Smooth muscle cell (in vitro differentiated cells): Measurements from ENCODE around the gene LLPH. TPM values are rescaled to one million over a fixed set of nuclear protein-coding genes. Genes with fewer than 3 reads are reported as not detected.
A peak's percentile ranks its signal among the peaks of the same experiment; 100 is the strongest.

Experiments used
- DNase-seq: peaks from one replicate; lab custom pipeline; 2025; ENCODE audit not compliant: unreplicated experiment; lab: John Stamatoyannopoulos, UW
- H2AFZ ChIP-seq: fragments of 200-600 bp; sonication (generic); 2 replicates; pipeline ENCODE4 v1.6.0; 2016; ENCODE audit warnings: antibody characterized with exemption, low read depth, mild to moderate bottlenecking
- H3F3A ChIP-seq: fragments of 200-600 bp; sonication (generic); 2 replicates; pipeline ENCODE4 v1.6.0; 2017; ENCODE audit warnings: antibody characterized with exemption, low read depth
- H3K27ac ChIP-seq: fragments of 200-600 bp; sonication (generic); 2 replicates; pipeline ENCODE4 v1.5.1; 2016; ENCODE audit warnings: low read depth, mild to moderate bottlenecking
- H3K27me3 ChIP-seq: fragments of 200-600 bp; sonication (generic); 2 replicates; pipeline ENCODE4 v1.6.1; 2016; ENCODE audit warnings: low read depth, mild to moderate bottlenecking
- H3K36me3 ChIP-seq: fragments of 200-600 bp; sonication (generic); 2 replicates; pipeline ENCODE4 v1.5.1; 2016; ENCODE audit warnings: low read depth
- H3K4me1 ChIP-seq: fragments of 200-600 bp; sonication (generic); 2 replicates; pipeline ENCODE4 v1.5.1; 2016; ENCODE audit warnings: low read depth
- H3K4me2 ChIP-seq: fragments of 200-600 bp; sonication (generic); 2 replicates; pipeline ENCODE4 v1.6.0; 2016; ENCODE audit warnings: mild to moderate bottlenecking
- H3K4me3 ChIP-seq: fragments of 200-600 bp; sonication (generic); 2 replicates; pipeline ENCODE4 v1.5.1; 2016; ENCODE audit warnings: mild to moderate bottlenecking
- H3K79me2 ChIP-seq: fragments of 200-600 bp; sonication (generic); 2 replicates; pipeline ENCODE4 v1.6.0; 2016; ENCODE audit warnings: low read depth, mild to moderate bottlenecking
- H3K9ac ChIP-seq: fragments of 200-600 bp; sonication (generic); 2 replicates; pipeline ENCODE4 v1.6.0; 2016; ENCODE audit warnings: low read depth
- H3K9me3 ChIP-seq: fragments of 200-600 bp; sonication (generic); replicated peaks from 2 replicates; pipeline ENCODE4 v1.5.1; 2016; ENCODE audit warnings: low read depth
- H4K20me1 ChIP-seq: fragments of 200-600 bp; sonication (generic); 2 replicates; pipeline ENCODE4 v1.6.0; 2016; ENCODE audit warnings: low read depth
- WGBS: methylation state at CpG from one replicate; pipeline ENCODE4 v1.1.7; 2016; ENCODE audit warnings: low lambda C conversion rate; 5-methylcytosine and 5-hydroxymethylcytosine counted together
- polyA plus RNA-seq: library from polyadenylated mRNA; unstranded; fragments of >200 nt; fragmentation: Nextera tagmentation; extraction: Ambion mirVana; gene quantifications from 2 replicates; pipeline ENCODE4 v1.2.1, GENCODE V29; 2016
- total RNA-seq: library from RNA; depleted of rRNA; stranded (reverse); fragments of >200 nt; gene quantifications from 2 replicates; pipeline ENCODE4 v1.2.3, GENCODE V29; 2014
- TF ChIP-seq, protein P1 (sequence below): fragments of 200-600 bp; sonication (generic); IDR thresholded peaks from 2 replicates; pipeline ENCODE4 v1.5.1; 2017; ENCODE audit warnings: borderline replicate concordance, mild to moderate bottlenecking, antibody characterized with exemption; ENCODE audit not compliant: insufficient read depth, poor library complexity, severe bottlenecking

The LLPH gene
- total and polyA plus RNA-seq, 2 experiments from 2014 or later, result 9.2 to 33.1 TPM

DNA sequence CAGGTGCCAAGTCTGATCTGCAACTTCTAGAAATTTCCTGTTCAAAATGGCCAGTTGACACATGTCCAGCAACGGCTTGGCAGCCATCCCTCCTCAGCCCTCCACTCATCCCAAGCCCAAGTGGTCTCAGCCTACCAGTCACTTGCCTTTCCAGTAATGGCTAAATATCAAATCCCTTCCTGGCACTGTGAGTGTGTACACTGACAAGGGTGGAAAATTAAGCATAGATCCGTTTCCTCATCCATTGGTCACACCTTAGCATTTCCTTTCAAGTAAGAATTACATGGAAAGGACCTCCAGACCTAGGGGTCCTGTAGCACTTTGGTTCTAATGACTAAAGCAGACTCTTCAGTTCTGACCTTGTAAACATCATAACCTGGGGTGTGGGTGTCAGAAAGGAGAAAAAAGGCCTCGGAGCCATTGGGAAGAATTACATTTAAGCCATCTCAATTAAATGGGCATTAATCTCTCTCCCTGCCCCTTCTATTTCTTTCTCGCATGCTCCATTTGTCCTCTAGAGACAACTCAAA lies 15.4 kb downstream of the LLPH start:
- H4K20me1 ChIP-seq, result no peaks in the 10 kb centered on the region
- 91% methylated on average over 4 of the region's 4 CpGs for WGBS
- H3K9ac ChIP-seq, result no peak overlapping the region
- peaks cover 10% of the 10 kb centered on the region for H3K4me1 ChIP-seq
- H3K27ac ChIP-seq, result no peak overlapping the region
- TF ChIP-seq, protein P1, sequence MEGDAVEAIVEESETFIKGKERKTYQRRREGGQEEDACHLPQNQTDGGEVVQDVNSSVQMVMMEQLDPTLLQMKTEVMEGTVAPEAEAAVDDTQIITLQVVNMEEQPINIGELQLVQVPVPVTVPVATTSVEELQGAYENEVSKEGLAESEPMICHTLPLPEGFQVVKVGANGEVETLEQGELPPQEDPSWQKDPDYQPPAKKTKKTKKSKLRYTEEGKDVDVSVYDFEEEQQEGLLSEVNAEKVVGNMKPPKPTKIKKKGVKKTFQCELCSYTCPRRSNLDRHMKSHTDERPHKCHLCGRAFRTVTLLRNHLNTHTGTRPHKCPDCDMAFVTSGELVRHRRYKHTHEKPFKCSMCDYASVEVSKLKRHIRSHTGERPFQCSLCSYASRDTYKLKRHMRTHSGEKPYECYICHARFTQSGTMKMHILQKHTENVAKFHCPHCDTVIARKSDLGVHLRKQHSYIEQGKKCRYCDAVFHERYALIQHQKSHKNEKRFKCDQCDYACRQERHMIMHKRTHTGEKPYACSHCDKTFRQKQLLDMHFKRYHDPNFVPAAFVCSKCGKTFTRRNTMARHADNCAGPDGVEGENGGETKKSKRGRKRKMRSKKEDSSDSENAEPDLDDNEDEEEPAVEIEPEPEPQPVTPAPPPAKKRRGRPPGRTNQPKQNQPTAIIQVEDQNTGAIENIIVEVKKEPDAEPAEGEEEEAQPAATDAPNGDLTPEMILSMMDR, result no peak
- no peaks in the 10 kb centered on the region for H3K36me3 ChIP-seq
- DNase-seq, result no peak
- no peaks in the 10 kb centered on the region for H3F3A ChIP-seq
- no peak overlapping the region for H3K4me2 ChIP-seq
- H3K27me3 ChIP-seq, result no peaks in the 10 kb centered on the region
- H3K9me3 ChIP-seq, result no peaks in the 10 kb centered on the region
- no peaks in the 10 kb centered on the region for H3K79me2 ChIP-seq
- no peak overlapping the region for H3K4me3 ChIP-seq
- no peak overlapping the region for H2AFZ ChIP-seq

DNA sequence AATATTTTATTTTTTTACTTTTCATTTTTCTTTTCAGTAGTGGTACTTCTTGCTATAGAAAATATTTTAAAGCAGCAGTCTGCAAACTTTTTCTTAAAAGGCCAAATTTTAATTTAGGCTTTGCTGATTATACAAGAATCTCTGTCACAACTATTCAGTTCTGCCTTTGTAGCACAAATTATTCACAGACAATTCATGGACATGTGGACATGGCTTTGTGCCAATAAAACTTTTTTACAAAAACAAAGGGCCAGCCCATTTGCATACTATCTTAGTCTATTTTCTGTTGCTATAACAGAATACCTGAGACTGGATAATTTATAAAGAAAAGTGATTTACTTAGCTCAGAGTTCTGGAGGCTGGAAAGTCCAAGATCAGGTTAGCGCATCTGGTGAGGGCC lies 17.1 kb downstream of the LLPH start:
- Histone ChIP-seq H3K36me3 (no peaks in the 10 kb centered on the region), H3K4me1 (peaks cover 10% of the 10 kb centered on the region), H2AFZ (no peak overlapping the region), H4K20me1 (no peaks in the 10 kb centered on the region), H3F3A (no peaks in the 10 kb centered on the region), H3K4me2 (no peak overlapping the region), H3K27ac (no peak overlapping the region), H3K9me3 (no peaks in the 10 kb centered on the region), H3K79me2 (no peaks in the 10 kb centered on the region), H3K9ac (no peak overlapping the region), H3K27me3 (no peaks in the 10 kb centered on the region), H3K4me3 (no peak overlapping the region)
- 97% methylated on average over 1 of the region's 1 CpG for WGBS
- no peak for DNase-seq
- TF ChIP-seq, protein P1, result no peak

DNA sequence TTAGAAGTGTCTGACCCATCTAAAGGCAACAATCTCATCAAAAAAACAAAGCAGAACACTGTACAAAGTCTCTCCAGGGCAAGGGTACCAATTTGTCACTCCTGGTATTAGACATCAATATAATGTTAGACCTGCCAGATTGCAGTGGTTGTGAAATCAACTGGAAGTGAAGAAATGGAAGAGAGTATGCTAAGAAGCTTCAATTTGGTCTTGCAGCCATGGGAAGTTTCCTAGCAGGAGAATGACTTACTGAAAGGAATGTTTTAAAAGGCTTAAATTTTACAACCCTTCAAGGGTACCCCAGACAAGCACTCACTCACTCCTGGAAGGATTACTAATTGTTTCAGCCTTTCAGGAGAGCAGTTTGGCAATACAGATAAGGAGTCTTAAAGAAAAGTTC lies 18.9 kb downstream of the LLPH start:
- H2AFZ ChIP-seq, result no peak overlapping the region
- no peaks in the 10 kb centered on the region for H3K9me3 ChIP-seq
- H3K27ac ChIP-seq, result peak overlapping the region; percentile 7
- no peaks in the 10 kb centered on the region for H3K27me3 ChIP-seq
- H4K20me1 ChIP-seq, result no peaks in the 10 kb centered on the region
- no peaks in the 10 kb centered on the region for H3F3A ChIP-seq
- H3K4me2 ChIP-seq, result peak overlapping the region; percentile 7
- H3K79me2 ChIP-seq, result no peaks in the 10 kb centered on the region
- H3K4me3 ChIP-seq, result no peak overlapping the region
- DNase-seq, result no peak
- TF ChIP-seq, protein P1, result no peak
- H3K4me1 ChIP-seq, result peaks cover 10% of the 10 kb centered on the region
- H3K36me3 ChIP-seq, result no peaks in the 10 kb centered on the region
- no peak overlapping the region for H3K9ac ChIP-seq

DNA sequence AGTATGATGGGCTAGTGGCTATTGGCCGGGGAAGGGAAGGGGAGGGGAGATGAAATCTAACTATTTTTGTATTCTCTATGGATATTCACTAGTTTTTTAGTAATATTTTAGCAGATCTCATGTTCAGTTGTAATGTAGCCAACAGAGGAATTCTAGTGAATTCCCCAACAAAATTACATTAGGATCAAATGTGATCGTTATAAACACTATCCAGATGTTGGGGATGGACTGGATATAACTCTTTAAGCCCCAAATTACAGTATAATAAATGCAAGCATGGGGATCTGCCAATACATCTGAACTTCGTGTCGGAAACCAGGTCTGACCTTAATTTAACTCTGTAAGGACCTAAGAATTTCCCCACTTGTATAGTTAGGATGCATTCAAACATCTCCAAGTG lies 21.5 kb downstream of the LLPH start:
- Histone ChIP-seq H3K36me3 (no peaks in the 10 kb centered on the region), H4K20me1 (no peaks in the 10 kb centered on the region), H3K27ac (no peak overlapping the region), H3K27me3 (no peaks in the 10 kb centered on the region), H3K9me3 (no peaks in the 10 kb centered on the region), H3K9ac (no peak overlapping the region), H3K4me3 (no peak overlapping the region), H3F3A (no peaks in the 10 kb centered on the region), H2AFZ (no peak overlapping the region), H3K4me1 (peaks cover 10% of the 10 kb centered on the region), H3K4me2 (no peak overlapping the region), H3K79me2 (no peaks in the 10 kb centered on the region)
- no peak for DNase-seq
- 88% methylated on average over 4 of the region's 4 CpGs for WGBS
- TF ChIP-seq, protein P1, result no peak
